Stimulated activated naive CD8-positive, alpha-beta T cell treated with anti-CD3 and anti-CD28 coated beads, Interleukin-15, Interleukin-2, amounts not matched to agents 100 U/mL and 50 U/mL, for 24 hours (primary cell): Measurements from ENCODE around the gene TSNAXIP1.

Experiments used
- ATAC-seq: fragments of 150-1000 bp; cut with Tn5 transposase; one replicate; pipeline ENCODE4 v1.10.0; 2021
- DNase-seq: peaks from one replicate; pipeline ENCODE4 v3.0.0; 2021

The TSNAXIP1 gene

GRCh38 chr16:67837811-67838210, 31.1 kb downstream of the TSNAXIP1 start:
- ATAC-seq (no peak), DNase-seq (no peak)

DNA sequence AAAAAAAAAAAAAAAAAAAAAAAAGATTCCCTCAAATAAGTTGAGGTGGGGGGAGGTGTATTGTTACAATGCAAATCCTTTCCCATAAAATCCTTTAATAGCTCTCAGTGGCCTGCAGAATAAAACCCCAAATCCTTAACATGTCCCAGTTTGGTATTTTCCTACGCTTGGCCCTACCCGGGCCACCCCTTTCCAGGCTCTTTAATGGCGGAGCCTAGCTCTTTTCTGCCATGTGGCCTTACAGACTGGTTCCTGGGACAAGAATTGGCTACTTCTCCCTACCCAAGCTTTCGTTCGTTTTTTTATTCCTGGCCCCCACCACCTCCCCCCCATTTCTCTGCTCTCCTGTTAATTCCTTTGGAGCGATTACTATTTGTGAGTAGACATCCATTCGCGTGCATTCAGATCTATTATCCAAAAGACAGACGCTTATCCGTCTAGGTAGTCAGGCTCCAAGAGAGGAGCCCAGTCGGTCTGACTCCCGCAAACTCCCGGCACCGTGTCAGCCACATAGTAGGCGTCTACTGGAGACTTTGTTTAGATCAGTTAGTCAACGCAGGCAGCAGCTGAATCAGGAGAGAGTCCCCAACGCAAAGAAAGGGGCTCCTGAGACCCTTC, 34.6 kb downstream of the TSNAXIP1 start:
- ATAC-seq (no peak), DNase-seq (no peak)

DNA sequence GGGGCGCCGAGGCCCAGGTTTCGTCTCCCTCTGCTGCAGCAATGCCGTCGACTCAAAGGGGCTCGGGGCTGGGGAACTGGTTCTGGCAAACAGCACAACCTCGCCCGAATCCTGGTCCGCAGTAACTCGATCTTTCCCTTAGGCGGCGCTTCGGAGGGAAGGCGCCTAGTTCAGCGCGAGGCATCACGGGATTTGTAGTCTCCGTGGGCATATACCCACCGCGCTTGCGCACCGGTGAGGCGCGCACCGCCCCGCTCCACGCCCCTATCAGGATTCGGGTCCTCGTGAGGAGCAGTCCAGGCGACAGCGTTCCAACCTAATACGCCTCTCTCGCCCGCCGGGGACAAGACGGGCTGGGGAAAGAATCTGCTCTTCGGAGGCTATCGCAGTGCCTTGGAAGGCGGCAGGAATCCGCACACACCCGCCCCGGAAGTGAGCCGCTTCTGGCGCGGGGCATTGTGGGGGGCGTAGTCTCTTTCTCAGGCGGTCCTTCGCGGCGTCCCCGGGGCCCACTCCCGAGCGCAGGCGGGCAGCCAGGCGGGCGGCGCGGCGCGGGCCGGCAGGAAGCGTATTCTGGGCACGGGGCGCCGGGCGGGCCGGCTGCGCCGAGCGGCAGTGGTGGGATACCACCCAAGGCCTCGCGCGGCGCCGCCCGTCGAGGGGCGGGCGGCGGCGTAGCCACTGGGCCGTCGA, 35.3 kb downstream of the TSNAXIP1 start, which contains the start of gene THAP11:
Gene THAP11 (plus strand): TSS at position 505 of the 693 bp plus-strand sequence. CDS start 235 bp downstream, outside the sequence.
- peak; percentile 95 for DNase-seq
- peak; percentile 59 for ATAC-seq

DNA sequence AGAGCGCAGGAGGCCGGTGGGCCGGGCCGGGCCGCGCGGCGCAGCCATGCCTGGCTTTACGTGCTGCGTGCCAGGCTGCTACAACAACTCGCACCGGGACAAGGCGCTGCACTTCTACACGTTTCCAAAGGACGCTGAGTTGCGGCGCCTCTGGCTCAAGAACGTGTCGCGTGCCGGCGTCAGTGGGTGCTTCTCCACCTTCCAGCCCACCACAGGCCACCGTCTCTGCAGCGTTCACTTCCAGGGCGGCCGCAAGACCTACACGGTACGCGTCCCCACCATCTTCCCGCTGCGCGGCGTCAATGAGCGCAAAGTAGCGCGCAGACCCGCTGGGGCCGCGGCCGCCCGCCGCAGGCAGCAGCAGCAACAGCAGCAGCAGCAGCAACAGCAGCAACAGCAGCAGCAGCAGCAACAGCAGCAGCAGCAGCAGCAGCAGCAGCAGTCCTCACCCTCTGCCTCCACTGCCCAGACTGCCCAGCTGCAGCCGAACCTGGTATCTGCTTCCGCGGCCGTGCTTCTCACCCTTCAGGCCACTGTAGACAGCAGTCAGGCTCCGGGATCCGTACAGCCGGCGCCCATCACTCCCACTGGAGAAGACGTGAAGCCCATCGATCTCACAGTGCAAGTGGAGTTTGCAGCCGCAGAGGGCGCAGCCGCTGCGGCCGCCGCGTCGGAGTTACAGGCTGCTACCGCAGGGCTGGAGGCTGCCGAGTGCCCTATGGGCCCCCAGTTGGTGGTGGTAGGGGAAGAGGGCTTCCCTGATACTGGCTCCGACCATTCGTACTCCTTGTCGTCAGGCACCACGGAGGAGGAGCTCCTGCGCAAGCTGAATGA, 36.0 kb downstream of the TSNAXIP1 start:
- DNase-seq (peak; percentile 65), ATAC-seq (peak; percentile 20)

GRCh38 chr16:67843343-67843765, 36.7 kb downstream of the TSNAXIP1 start:
- ATAC-seq (no peak), DNase-seq (no peak)

DNA sequence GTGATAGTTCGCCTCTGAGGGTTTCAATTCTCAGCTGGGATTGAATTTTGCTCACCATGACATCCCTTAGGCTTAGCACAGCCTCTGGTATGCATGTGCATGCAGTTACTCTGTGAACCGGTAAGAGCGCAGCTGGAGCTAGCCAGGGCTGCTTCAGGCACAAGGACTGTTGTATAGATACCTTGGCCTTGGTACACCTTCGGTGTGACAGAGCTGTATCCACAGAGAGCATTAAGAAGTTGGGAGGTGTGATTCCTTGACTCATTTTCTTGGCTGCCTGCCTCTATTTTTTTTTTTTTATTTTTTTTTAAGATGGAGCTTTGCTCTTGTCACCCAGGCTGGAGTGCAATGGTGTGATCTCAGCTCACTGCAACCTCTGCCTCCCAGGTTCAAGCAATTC, 37.8 kb downstream of the TSNAXIP1 start:
- DNase-seq (no peak), ATAC-seq (no peak)

DNA sequence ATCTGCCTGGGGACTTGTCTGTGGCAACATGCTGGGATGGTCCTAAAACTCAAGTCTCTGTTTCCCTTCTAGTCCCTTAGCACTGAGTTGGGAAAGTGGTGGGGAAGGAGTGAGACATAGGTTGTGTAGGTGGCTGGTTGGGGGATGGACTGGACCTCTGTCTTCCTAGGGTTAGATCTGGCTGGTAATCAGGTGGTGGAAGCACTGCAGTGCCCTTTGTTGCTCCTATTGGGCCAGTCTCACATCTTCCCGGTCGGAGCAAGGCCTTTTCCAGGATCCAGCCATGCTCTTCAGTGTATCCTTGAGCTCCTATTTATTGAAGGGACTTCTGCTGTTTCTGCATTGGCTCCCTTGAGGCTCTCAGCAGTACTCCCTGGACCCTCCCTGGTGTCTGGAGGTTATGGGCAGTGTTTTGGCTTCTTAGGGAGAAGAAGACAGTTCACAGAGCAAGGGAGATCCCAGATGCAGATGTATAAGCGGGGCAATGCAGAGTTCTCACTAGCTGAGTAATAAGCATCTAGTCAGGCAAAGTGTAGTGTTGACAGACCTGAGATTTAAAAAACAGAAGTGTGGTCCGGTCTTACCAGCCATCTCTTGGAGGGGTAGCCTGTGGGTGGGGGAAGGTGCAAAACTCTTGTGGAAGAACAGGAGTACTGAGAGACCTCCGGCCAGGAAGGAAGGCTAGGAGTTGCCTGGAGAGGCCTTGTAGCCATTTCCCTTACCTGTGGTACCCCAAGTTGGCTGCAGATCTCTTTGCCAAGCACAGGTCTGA, 38.8 kb downstream of the TSNAXIP1 start:
- DNase-seq = no peak
- ATAC-seq = no peak

- DNase-seq (no peak), ATAC-seq (no peak)
Observed at GRCh38 chr16:67846063-67846319, 39.3 kb downstream of the TSNAXIP1 start.

DNA sequence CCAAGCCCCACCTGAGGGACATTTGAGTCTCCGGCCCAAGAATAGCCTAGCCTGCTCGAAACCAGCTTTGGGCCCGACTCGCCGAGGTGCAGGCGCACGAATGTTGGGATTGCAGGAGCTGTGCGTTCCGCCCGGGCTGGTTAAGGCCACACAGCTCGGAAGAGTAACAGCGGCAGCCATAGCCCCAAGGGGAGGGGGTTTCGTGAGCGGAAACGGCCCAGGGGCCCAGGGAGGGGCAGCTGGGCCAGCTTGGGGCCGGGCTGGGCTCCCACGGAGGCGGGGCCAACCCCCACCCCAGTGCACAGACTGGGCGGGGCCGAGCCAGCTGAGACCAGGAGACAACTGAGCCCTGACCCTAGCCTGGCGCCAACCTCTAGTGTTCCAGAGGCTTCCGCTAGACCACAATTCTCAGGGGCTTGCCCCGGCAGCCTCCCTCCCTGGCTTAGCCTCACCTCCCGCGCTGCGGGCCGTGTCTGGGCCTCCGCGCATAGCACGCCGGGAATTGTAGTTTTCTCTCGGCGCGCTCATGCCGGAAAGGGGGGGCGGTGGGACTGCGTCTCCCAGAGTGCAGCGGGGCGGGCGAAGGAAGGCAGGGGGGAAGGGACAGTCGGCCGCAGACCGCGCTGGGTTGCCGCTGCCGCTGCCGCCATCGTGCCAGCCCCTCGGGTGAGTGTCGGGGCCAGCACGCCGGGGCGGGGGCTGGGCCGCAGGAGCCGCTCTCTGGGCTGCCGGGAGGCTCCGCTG, 39.8 kb downstream of the TSNAXIP1 start, which contains the start of gene NUTF2:
Gene NUTF2 (plus strand): TSS at position 614 of the 744 bp plus-strand sequence. CDS start 18,198 bp downstream, outside the sequence.
- peak; percentile 97 for DNase-seq
- peak; percentile 77 for ATAC-seq

- DNase-seq = peak; percentile 27
- ATAC-seq = peak; percentile 40
Observed at GRCh38 chr16:67847064-67847861, 40.6 kb downstream of the TSNAXIP1 start, which contains the start of gene CENPT. Gene CENPT (minus strand): TSS chr16:67847693. CDS start chr16:67833859, 13,834 bp downstream.

DNA sequence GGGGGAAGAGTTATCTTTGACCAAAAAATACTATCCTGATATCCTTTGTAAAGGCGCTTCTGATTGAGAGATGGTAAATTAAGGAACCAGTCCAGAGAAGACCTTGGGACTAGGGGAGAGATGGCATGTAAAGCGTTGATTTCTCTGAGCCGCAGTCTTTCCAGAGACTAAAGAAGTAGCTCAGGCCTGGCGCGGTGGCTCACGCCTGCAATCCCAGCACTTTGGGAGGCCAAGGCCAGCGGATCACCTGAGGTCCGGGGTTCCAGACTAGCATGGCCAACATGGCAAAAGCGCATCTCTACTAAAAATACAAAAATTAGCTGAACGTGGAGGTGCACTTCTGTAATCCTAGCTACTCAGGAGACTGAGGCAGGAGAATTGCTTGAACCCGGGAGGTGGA, 41.4 kb downstream of the TSNAXIP1 start:
- ATAC-seq = no peak
- DNase-seq = no peak

DNA sequence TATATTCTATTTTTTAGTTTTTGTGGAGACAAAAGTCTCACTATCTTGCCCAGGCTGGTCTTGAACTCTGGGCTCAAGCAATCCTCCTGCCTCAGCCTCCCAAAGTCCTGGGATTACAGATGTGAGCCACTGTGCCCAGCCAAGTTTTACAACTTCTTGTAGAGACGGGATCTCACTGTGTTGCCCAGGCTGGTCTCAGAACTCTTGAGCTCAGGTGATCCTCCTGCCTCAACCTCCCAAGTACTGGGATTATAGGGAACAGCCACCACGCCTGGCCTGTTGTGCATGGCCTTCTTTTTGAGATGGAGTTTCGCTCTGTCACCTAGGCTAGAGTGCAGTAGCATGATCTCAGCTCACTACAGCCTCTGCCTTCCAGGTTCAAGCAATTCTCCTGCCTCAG, 47.0 kb downstream of the TSNAXIP1 start:
- ATAC-seq (no peak), DNase-seq (no peak)

DNA sequence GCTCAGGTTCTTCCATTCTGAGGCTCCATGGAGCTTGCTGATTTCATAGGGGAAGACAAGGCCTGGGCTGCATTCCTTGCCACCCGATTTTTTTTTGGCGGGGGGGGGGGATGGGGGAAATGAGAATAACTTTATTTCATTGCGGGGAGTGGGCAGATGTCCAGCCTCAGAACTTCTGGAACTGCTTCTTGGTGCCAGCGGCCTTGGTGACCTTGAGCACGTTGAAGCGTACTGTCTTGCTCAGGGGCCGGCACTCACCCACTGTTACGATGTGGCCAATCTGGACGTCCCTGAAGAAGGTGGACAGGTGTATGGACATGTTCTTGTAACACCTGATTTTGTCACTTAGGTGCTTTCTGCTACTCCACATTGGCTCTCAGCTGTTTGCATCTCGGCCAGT, 49.1 kb downstream of the TSNAXIP1 start:
- DNase-seq = no peak
- no peak for ATAC-seq

GRCh38 chr16:67856927-67857546, 50.3 kb downstream of the TSNAXIP1 start:
- ATAC-seq (no peak), DNase-seq (no peak)

DNA sequence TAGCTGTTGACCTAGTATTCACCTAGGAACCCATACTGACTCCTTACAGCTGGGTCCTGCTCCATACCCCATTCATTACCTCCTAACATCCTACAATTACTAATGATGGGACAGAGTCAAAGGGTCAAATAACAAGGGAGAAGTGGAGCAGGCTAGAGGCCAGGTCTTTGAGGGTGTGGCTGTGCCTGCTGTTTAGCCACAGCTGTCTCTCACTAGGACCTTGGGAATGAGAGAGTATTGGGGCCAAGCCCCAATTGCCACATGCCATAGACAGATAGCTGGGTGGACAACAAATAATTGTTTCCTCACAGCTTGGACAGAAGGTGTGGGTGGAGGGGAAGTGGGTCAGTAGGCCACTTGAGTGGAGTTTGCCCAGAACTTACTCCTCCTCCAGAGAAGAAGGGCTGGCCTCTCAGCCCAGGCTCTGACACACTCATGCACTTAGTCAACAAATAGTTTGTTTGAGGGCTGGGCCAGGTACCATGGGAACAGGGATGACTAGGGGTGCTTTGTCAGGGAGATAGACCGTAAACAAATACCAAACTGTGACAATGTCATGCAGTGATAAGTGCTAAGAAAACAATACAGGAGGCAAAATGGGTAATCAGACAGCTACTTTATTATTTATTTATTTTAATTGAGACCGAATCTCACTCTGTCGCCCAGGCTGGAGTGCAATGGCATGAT, 51.0 kb downstream of the TSNAXIP1 start:
- DNase-seq = peak; percentile 24
- ATAC-seq = peak; percentile 89

DNA sequence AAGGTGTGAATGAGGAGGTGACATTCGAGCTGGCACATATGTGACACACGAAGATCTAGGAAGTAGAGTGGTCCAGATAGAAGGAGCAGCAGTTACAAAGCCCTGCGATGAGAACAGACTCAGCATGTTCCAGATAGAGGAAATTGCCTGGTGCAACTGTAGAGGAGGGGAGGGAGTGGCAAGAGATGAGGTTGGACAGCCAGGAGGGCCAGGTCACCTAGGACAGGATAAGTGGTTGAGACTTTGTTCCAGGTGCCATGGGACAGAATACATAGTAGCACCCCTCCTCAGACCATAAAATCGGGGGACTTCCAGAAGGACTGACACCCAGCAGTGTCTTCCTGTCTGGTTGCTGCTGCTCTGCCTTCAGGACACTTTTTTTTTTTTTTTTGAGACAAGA, 51.8 kb downstream of the TSNAXIP1 start:
- DNase-seq (no peak), ATAC-seq (no peak)

DNA sequence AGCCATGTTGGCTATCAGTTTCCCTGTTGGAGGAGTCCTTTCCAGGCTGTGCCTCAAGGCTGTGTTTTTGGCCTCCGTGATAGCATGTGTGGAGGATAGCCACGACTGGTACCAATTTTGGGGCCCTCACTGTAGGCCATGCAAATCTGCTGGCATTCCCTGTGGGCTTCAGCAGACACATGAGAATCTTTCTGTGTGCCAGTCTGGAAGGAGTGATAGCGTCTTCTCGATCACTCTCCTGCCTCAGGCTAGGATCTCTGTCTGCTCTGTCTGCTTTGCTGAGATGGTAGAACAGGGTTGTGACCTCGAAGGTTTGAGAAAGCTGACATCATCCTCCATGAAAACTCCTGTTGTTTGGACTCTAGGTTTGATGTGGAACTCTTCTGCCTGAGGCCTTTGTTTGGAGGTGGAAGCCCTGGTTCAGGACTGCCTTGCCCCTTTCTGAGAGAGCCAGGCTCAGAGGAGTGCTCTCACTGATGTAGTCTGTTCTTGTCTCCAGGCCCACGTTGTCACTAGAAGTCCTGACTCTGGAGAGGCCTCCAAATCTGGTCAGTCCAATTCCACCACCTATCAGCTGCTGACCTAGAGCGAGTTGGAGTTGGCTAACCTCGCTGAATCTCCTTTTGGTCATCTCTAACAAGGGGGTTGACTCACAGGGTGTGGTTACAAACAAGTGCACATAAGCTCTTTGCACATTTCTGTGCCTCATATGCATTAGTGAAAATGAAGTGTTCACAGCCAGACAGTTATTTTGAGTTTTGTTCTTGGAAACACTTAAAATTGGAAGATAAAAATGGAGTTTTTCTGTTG, 54.1 kb downstream of the TSNAXIP1 start:
- DNase-seq (no peak), ATAC-seq (no peak)

DNA sequence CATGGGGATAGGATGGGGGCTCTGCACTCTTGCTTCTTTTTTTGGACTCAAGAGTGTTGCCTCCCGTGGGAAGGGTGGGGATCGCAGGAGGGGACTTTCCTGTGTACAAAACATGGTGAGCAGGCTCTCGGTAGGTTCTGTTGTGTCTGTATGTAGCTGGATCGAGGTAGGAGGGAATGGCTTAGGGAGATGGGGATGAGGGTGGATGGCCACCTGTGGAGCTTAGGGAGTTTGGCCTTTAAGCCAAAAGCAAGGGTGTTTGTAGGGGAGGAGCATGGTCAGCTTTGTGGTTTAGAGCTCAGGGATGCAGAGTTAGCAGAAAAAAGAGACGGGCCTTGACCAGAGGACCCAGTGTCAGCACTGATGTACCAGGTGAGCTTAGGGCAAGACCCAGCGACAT, 55.2 kb downstream of the TSNAXIP1 start:
- ATAC-seq (no peak), DNase-seq (no peak)
